Measurements from ENCODE around the gene ANP32B. TPM values are rescaled to one million over a fixed set of nuclear protein-coding genes. Genes with fewer than 3 reads are reported as not detected.

The ANP32B gene
- total RNA-seq, 4 donors from 2014 or later = 19.7 to 32.1 (median 27.5) TPM

GRCh38 chr9:97938081-97938644, 45.0 kb upstream of the ANP32B start, which contains the start of gene HEMGN:
Gene HEMGN, minus strand, starts transcription at chr9:97938172. Its CDS starts 36 bp downstream, at chr9:97938136.
- Histone ChIP-seq H3K4me3 (replicated peaks in 1 of 3) (no peak within 1 kb of the TSS), H3K27ac (no peak within 1 kb of the TSS), H3K27me3 (no peaks in the 10 kb centered on the region), H3K36me3 (no peaks in the 10 kb centered on the region), H3K9me3 (no peaks in the 10 kb centered on the region), H3K4me1 (no peaks in the 10 kb centered on the region)
- no peak for DNase-seq
- TF ChIP-seq, protein P1, sequence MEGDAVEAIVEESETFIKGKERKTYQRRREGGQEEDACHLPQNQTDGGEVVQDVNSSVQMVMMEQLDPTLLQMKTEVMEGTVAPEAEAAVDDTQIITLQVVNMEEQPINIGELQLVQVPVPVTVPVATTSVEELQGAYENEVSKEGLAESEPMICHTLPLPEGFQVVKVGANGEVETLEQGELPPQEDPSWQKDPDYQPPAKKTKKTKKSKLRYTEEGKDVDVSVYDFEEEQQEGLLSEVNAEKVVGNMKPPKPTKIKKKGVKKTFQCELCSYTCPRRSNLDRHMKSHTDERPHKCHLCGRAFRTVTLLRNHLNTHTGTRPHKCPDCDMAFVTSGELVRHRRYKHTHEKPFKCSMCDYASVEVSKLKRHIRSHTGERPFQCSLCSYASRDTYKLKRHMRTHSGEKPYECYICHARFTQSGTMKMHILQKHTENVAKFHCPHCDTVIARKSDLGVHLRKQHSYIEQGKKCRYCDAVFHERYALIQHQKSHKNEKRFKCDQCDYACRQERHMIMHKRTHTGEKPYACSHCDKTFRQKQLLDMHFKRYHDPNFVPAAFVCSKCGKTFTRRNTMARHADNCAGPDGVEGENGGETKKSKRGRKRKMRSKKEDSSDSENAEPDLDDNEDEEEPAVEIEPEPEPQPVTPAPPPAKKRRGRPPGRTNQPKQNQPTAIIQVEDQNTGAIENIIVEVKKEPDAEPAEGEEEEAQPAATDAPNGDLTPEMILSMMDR (IDR thresholded peaks at IDR 0.05) = no peak
- TF ChIP-seq POLR2A (IDR thresholded peaks at IDR 0.05) = no peak
- intact Hi-C loops (cut with DNase I) = no loop called here
- 78 to 85% methylated on average over 3 of the region's 3 CpGs for WGBS, 2 donors

DNA sequence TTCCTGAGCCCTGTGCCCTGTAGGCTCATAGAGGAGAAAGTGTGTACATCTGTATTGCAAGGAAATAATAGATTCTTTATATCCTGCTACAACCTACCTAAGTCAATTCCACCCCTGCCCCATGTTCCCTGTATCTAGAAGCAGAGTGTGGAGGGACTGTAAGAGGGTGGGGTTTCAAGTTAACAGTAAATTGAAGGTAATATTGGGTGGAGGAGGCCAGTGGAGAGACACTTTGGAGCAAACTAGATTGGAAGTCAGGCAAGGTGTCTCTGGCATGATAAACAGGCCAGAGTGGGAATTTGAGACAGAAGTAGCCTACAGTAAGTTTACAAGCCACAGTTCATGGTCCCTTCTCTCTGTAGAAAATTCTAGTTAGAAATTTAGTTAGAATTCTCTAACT, 42.9 kb upstream of the ANP32B start:
- no peak for DNase-seq
- H3K27ac ChIP-seq = no peak overlapping the region
- no peaks in the 10 kb centered on the region for H3K4me1 ChIP-seq
- no peaks in the 10 kb centered on the region for H3K27me3 ChIP-seq
- no peak overlapping the region for H3K4me3 ChIP-seq (replicated peaks in 1 of 3)
- no peak for TF ChIP-seq POLR2A (IDR thresholded peaks at IDR 0.05)
- TF ChIP-seq, protein P1 (IDR thresholded peaks at IDR 0.05) = no peak
- H3K36me3 ChIP-seq = no peaks in the 10 kb centered on the region
- H3K9me3 ChIP-seq = no peaks in the 10 kb centered on the region
- intact Hi-C loops (cut with DNase I) = no loop called here

DNA sequence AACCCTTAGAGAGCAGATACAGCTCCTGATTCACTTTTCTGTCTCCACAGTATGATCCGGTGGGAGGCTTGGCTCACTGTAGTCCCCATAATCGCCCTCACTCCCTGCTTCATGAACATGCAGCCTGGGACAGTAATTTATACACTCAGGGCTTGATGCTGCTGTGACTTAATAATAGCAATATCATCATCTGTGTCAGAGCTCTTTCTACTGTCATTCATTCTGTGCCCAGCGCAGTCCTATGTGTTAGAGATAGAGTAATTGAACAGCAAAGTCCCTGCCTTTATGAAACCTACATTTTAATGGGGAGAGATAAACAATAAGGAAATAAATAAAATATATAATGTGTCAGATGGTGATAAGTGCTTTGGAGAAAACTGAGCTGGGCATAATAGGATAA, 42.4 kb upstream of the ANP32B start:
- Histone ChIP-seq H3K4me3 (replicated peaks in 1 of 3) (no peak overlapping the region), H3K36me3 (no peaks in the 10 kb centered on the region), H3K27ac (no peak overlapping the region), H3K27me3 (no peaks in the 10 kb centered on the region), H3K4me1 (no peaks in the 10 kb centered on the region), H3K9me3 (no peaks in the 10 kb centered on the region)
- 73 to 81% methylated on average over 3 of the region's 3 CpGs for WGBS, 2 donors
- DNase-seq = no peak
- intact Hi-C loops (cut with DNase I) = no loop called here
- no peak for TF ChIP-seq POLR2A (IDR thresholded peaks at IDR 0.05)

DNA sequence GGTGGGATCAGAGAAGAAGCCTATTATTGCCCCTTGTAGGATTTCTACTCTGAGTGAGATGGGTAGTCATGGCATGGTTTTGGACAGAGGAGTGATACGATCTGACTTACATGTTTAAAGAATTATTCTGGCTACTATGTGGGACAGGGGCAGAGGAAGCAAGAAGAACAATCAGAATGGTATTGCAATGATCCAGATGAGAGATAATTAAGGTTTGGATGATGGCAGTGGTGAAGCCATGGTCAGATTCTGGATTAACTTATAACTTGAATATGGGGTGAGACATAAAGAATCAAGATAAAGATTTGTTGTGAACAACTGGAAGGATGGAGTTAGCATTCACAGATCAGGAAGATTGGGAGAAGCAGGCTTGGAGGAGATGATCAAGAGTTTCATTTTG, 41.8 kb upstream of the ANP32B start:
- H3K27me3 ChIP-seq = no peaks in the 10 kb centered on the region
- no peak overlapping the region for H3K27ac ChIP-seq
- H3K4me1 ChIP-seq = no peaks in the 10 kb centered on the region
- TF ChIP-seq POLR2A (IDR thresholded peaks at IDR 0.05) = no peak
- TF ChIP-seq, protein P1 (IDR thresholded peaks at IDR 0.05) = no peak
- 91 to 95% methylated on average over 1 of the region's 1 CpG for WGBS, 2 donors
- no peaks in the 10 kb centered on the region for H3K36me3 ChIP-seq
- no peak for DNase-seq
- no peaks in the 10 kb centered on the region for H3K9me3 ChIP-seq
- H3K4me3 ChIP-seq (replicated peaks in 1 of 3) = no peak overlapping the region
- intact Hi-C loops (cut with DNase I) = no loop called here

DNA sequence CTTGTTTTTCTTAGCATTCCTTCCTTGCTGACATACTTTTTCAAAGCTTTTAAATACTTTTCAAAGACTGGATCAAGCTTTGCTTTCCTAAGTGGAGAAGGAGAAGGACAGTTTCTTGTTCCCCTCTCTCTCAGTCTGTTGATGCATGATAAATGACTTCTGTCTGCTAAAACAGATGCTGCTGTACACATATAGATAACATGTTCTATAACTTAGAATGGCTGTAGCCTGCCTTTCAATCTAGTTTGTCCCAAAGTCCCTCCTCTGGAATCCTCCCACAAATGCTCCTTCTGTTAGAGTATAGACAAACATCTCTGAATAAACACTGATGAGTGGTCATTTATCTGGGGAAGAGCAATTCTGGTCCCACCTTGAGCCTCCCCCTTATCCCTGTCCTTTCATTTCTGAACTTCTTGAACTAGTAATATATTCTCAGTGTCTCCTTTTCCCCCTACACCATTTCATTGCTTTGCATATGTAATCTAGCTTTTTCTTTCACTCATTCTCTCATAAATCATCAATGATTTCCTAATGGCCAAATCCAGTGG, 39.8 kb upstream of the ANP32B start:
- TF ChIP-seq, protein P1 (IDR thresholded peaks at IDR 0.05) = no peak
- TF ChIP-seq POLR2A (IDR thresholded peaks at IDR 0.05) = no peak
- no peaks in the 10 kb centered on the region for H3K4me1 ChIP-seq
- no peaks in the 10 kb centered on the region for H3K36me3 ChIP-seq
- intact Hi-C loops (cut with DNase I) = no loop called here
- H3K4me3 ChIP-seq (replicated peaks in 1 of 3) = no peak overlapping the region
- H3K9me3 ChIP-seq = no peaks in the 10 kb centered on the region
- H3K27me3 ChIP-seq = no peaks in the 10 kb centered on the region
- no peak overlapping the region for H3K27ac ChIP-seq
- DNase-seq = no peak
